GM12878 (cell line): ENCODE measurements around the gene THAP5. TPM values are rescaled to one million over a fixed set of nuclear protein-coding genes. Genes with fewer than 3 reads are reported as not detected.

Experiments
- ATAC-seq: fragments of 200-7000 bp; cut with Tn5 transposase; 3 replicates; pipeline ENCODE4 v1.9.1; 2020; ENCODE audit warnings: mild to moderate bottlenecking, moderate library complexity
- BruUV-seq: library from RNA; stranded (reverse); fragments of 400-500 nt; replicated peaks from 2 replicates; lab custom pipeline; 2021; lab: Mats Ljungman, UMichigan
- CTCF ChIA-PET: fragments of 300-600 bp; sonication (Branson Sonifier 250); formaldehyde crosslinking; extraction: SDS; loops from one replicate; lab custom pipeline; 2021; ENCODE audit warnings: inconsistent platforms; lab: Yijun Ruan, JAX
- POLR2A ChIA-PET: fragments of 350-600 bp; formaldehyde crosslinking; extraction: SDS; loops from one replicate; lab custom pipeline; 2021; ENCODE audit warnings: inconsistent platforms; lab: Charles Lee
- RAD21 ChIA-PET: fragments of 300-600 bp; sonication (Branson Sonifier 250); formaldehyde crosslinking; loops from one replicate; lab custom pipeline; 2023; ENCODE audit warnings: antibody characterized with exemption; ENCODE audit not compliant: unreplicated experiment; lab: Charles Lee
- SMC1A ChIA-PET: fragments of 300-600 bp; sonication (Branson Sonifier 250); formaldehyde crosslinking; loops from one replicate; lab custom pipeline; 2023; ENCODE audit not compliant: unreplicated experiment, uncharacterized antibody; lab: Charles Lee
- DNase-seq: peaks from one replicate; pipeline ENCODE4 v3.0.0-alpha.2; 2011; ENCODE audit warnings: low read depth, low spot score
- FAIRE-seq: peaks from 3 replicates; lab custom pipeline; 2011; peaks lifted over from hg19 to GRCh38; lab: Jason Lieb, UNC
- H2AFZ ChIP-seq: 2 replicates; pipeline ENCODE4 v1.6.0; 2011; ENCODE audit warnings: low read depth, low read length, control low read depth; ENCODE audit not compliant: control insufficient read depth
- H3K27ac ChIP-seq: 2 replicates; pipeline ENCODE4 v1.5.1; 2011; ENCODE audit warnings: control low read depth; ENCODE audit not compliant: control insufficient read depth, insufficient read depth
- H3K27me3 ChIP-seq, 2 experiments: replicated peaks in 1 of 2; 2 replicates each; pipeline versions ENCODE4 v1.6.0 to v1.6.1; 2011; ENCODE audit warnings: low read length in 1 of 2; ENCODE audit not compliant: control insufficient read depth in 2 of 2, insufficient read depth in 2 of 2
- H3K36me3 ChIP-seq, 2 experiments: 2 replicates each; pipeline ENCODE4 v1.5.1; 2011; ENCODE audit warnings: low read length in 1 of 2; ENCODE audit not compliant: control insufficient read depth in 2 of 2, insufficient read depth in 2 of 2
- H3K4me1 ChIP-seq: 2 replicates; pipeline ENCODE4 v1.6.1; 2011; ENCODE audit warnings: mild to moderate bottlenecking, low read length, moderate library complexity, mixed read lengths; ENCODE audit not compliant: control insufficient read depth, insufficient read depth
- H3K4me2 ChIP-seq: 2 replicates; pipeline ENCODE4 v1.6.0; 2011; ENCODE audit warnings: control low read depth; ENCODE audit not compliant: control insufficient read depth, insufficient read depth
- H3K4me3 ChIP-seq: fragments of 200-600 bp; sonication (generic); 2 replicates; pipeline ENCODE4 v1.5.1; 2016
- H3K79me2 ChIP-seq: 2 replicates; pipeline ENCODE4 v1.6.0; 2011; ENCODE audit warnings: low read length; ENCODE audit not compliant: control insufficient read depth, insufficient read depth
- H3K9ac ChIP-seq: 2 replicates; pipeline ENCODE4 v1.8.0; 2011; ENCODE audit warnings: low read length, control low read depth, mixed read lengths; ENCODE audit not compliant: control insufficient read depth, insufficient read depth
- H3K9me3 ChIP-seq: replicated peaks from 3 replicates; pipeline ENCODE4 v1.5.1; 2011; ENCODE audit warnings: mild to moderate bottlenecking, low read length; ENCODE audit not compliant: control insufficient read depth, insufficient read depth
- H4K20me1 ChIP-seq: 2 replicates; pipeline ENCODE4 v1.6.0; 2011; ENCODE audit not compliant: control insufficient read depth, insufficient read depth
- BCL11A ChIP-seq: IDR thresholded peaks from 2 replicates; pipeline ENCODE4 v1.6.1; 2011; ENCODE audit warnings: low read depth, low read length
- CBX5 ChIP-seq: sonication (generic); IDR thresholded peaks from 2 replicates; pipeline ENCODE4 v1.6.1; 2016; ENCODE audit warnings: low read depth, moderate library complexity, mild to moderate bottlenecking, inconsistent platforms
- CHD4 ChIP-seq: fragments of 200-600 bp; sonication (generic); IDR thresholded peaks from 2 replicates; pipeline ENCODE4 v1.6.1; 2016; ENCODE audit warnings: mild to moderate bottlenecking
- ELK1 ChIP-seq: IDR thresholded peaks from 2 replicates; pipeline ENCODE4 v1.6.1; 2012; ENCODE audit warnings: low read depth, low read length, improper control_type of control experiment
- HCFC1 ChIP-seq: fragments of 150-350 bp; IDR thresholded peaks from 2 replicates; pipeline ENCODE4 v1.6.1; 2014; ENCODE audit warnings: low read length
- STAT3 ChIP-seq: IDR thresholded peaks from 2 replicates; pipeline ENCODE4 v1.6.1; 2011; ENCODE audit warnings: low read depth, low read length, improper control_type of control experiment
- ZBTB11 ChIP-seq: fragments of 450-650 bp; formaldehyde crosslinking; IDR thresholded peaks from 2 replicates; pipeline ENCODE4 v1.5.0; 2022; ENCODE audit warnings: mild to moderate bottlenecking, missing genetic modification characterization
- ZBTB4 ChIP-seq: fragments of 450-650 bp; formaldehyde crosslinking; IDR thresholded peaks from 2 replicates; pipeline ENCODE4 v1.4.0; 2022; ENCODE audit warnings: mild to moderate bottlenecking, moderate library complexity
- WGBS: methylation state at CpG from one replicate; pipeline ENCODE4 v1.1.6; 2016; ENCODE audit warnings: low lambda C conversion rate; ENCODE audit not compliant: insufficient replicate concordance, insufficient coverage; ENCODE audit errors: missing lambda C conversion rate; 5-methylcytosine and 5-hydroxymethylcytosine counted together
- in situ Hi-C: fragments of 300-500 bp; cut with MboI; formaldehyde crosslinking; loops from 9 replicates; pipeline ENCODE4 v1.14.3; 2018; ENCODE audit warnings: mixed read lengths
- intact Hi-C: fragments of 100-400 bp; cut with micrococcal nuclease; formaldehyde crosslinking; loops from one replicate; pipeline ENCODE4 v1.14.2; 2022; ENCODE audit not compliant: unreplicated experiment
- polyA plus RNA-seq, 11 experiments: library from polyadenylated mRNA; depleted of rRNA in 4 of 11; unstranded in 6 of 11; stranded (reverse) in 5 of 11; fragments of >200 nt; fragmentation: Nextera tagmentation in 4 of 11; fragmentation: Illumina TruSeq in 1 of 11; extraction: Ambion mirVana in 4 of 11; extraction: Trizol in 1 of 11; gene quantifications; 1 replicate in 1 of 11; 2 replicates in 10 of 11; pipeline versions ENCODE4 v1.2.1 to v1.2.3, GENCODE V29; 2011 to 2016; ENCODE audit warnings: inconsistent platforms in 2 of 11, missing spikeins in 2 of 11, low read depth in 1 of 11
- total RNA-seq, 4 experiments: library from RNA; depleted of rRNA in 3 of 4; stranded (reverse); fragments of >200 nt in 3 of 4; fragmentation: Illumina TruSeq in 1 of 4; extraction: Trizol in 1 of 4; gene quantifications; 2 replicates each; pipeline versions ENCODE4 v1.2.1 to v1.2.3, GENCODE V29; 2013 to 2021

THAP5 gene
- total and polyA plus RNA-seq, 10 of the 15 experiments (the other 5 are each of a cell fraction or from before 2014, with no cell fraction given): 13.0 to 47.7 (median 24.2) TPM

GRCh38 chr7:108598153-108598552 lies 28.6 kb upstream of the THAP5 start:
- CTCF ChIA-PET: interaction anchor here (1.0 kb wide), 1 partner anchor 11 kb away, joined by 5 read pairs; no protein-coding TSS in a partner anchor
- DNase-seq: no peak
- intact Hi-C loops: no loop called here
- no peaks in the 10 kb centered on the region for H3K79me2 ChIP-seq
- no peak overlapping the region for H3K4me3 ChIP-seq
- no peak overlapping the region for H3K9ac ChIP-seq
- WGBS: 9% methylated on average over 2 of the region's 2 CpGs
- TF ChIP-seq ZBTB11 (CRISPR knock-in tag) (no peak), CBX5 (no peak), BCL11A (no peak), HCFC1 (no peak), CHD4 (no peak), ZBTB4 (CRISPR knock-in tag) (no peak), ELK1 (no peak), STAT3 (no peak)
- TF ChIP-seq, all 136 proteins: peak for 0
- Histone ChIP-seq H3K4me2 (no peak overlapping the region), H2AFZ (no peak overlapping the region), H3K27ac (no peak overlapping the region), H3K36me3 (no peaks in the 10 kb centered on the region), H3K27me3 (peaks cover 0 to 2% of the 10 kb centered on the region in 2 experiments; a peak in 1 of 4 replicates), H3K4me1 (no peaks in the 10 kb centered on the region), H3K9me3 (no peaks in the 10 kb centered on the region), H4K20me1 (no peaks in the 10 kb centered on the region)
- in situ Hi-C loops: no loop called here
- SMC1A ChIA-PET: interaction anchor here (1.3 kb wide), 1 partner anchor 13 kb away, joined by 6 read pairs; no protein-coding TSS in a partner anchor
- RAD21 ChIA-PET: no interaction called here
- no peak for ATAC-seq
- no TSS peak for BruUV-seq
- no peak for FAIRE-seq
- POLR2A ChIA-PET: no interaction called here
